Brain microvascular endothelial cell (primary cell): ENCODE results near the gene BTAF1.
"Not testable (repeated sequence)": the region's sequence is repeated elsewhere in the genome, so short reads cannot be mapped to it uniquely, and the experiment has no call there.

Experiments used
- DNase-seq: peaks from one replicate; pipeline ENCODE4 v3.0.0-alpha.2; 2020
- H3K27ac ChIP-seq: fragments of 250-450 bp; sonication (Bioruptor Pico); 2 replicates; pipeline ENCODE4 v1.5.1; 2020; ENCODE audit warnings: mild to moderate bottlenecking, moderate library complexity
- H3K27me3 ChIP-seq: fragments of 250-450 bp; sonication (Bioruptor Pico); replicated peaks from 2 replicates; pipeline ENCODE4 v1.5.1; 2020; ENCODE audit warnings: mild to moderate bottlenecking
- H3K36me3 ChIP-seq: fragments of 250-450 bp; sonication (Bioruptor Pico); replicated peaks from 2 replicates; pipeline ENCODE4 v1.5.1; 2020; ENCODE audit warnings: mild to moderate bottlenecking
- H3K4me3 ChIP-seq: 2 replicates; pipeline ENCODE4 v1.5.1; 2011; ENCODE audit warnings: low read depth, mild to moderate bottlenecking, control low read depth, low read length, moderate library complexity
- in situ Hi-C: cut with HindIII; loops from 2 replicates; pipeline ENCODE4 v1.10.0; 2017; ENCODE audit warnings: low sequenced_read_pairs, low pct_ligation_motif_present
- TF ChIP-seq, protein P1 (sequence below): IDR thresholded peaks from 2 replicates; pipeline ENCODE4 v1.5.1; 2011; ENCODE audit warnings: low read depth, mild to moderate bottlenecking, moderate library complexity, low read length, control low read depth, inconsistent platforms; ENCODE audit errors: missing control alignments

Gene BTAF1

GRCh38 chr10:92027141-92027540 lies 103.6 kb downstream of the BTAF1 start:
- TF ChIP-seq, protein P1, sequence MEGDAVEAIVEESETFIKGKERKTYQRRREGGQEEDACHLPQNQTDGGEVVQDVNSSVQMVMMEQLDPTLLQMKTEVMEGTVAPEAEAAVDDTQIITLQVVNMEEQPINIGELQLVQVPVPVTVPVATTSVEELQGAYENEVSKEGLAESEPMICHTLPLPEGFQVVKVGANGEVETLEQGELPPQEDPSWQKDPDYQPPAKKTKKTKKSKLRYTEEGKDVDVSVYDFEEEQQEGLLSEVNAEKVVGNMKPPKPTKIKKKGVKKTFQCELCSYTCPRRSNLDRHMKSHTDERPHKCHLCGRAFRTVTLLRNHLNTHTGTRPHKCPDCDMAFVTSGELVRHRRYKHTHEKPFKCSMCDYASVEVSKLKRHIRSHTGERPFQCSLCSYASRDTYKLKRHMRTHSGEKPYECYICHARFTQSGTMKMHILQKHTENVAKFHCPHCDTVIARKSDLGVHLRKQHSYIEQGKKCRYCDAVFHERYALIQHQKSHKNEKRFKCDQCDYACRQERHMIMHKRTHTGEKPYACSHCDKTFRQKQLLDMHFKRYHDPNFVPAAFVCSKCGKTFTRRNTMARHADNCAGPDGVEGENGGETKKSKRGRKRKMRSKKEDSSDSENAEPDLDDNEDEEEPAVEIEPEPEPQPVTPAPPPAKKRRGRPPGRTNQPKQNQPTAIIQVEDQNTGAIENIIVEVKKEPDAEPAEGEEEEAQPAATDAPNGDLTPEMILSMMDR, result no peak
- Histone ChIP-seq H3K4me3 (no peak overlapping the region), H3K36me3 (peaks cover 38% of the 10 kb centered on the region), H3K27me3 (no peaks in the 10 kb centered on the region), H3K27ac (no peak overlapping the region)
- in situ Hi-C loops, result no loop called here
- DNase-seq, result no peak

GRCh38 chr10:92031580-92031979 lies 108.0 kb downstream of the BTAF1 start:
- H3K27ac ChIP-seq, result no peak overlapping the region
- H3K36me3 ChIP-seq, result peaks cover 20% of the 10 kb centered on the region
- H3K4me3 ChIP-seq, result no peak overlapping the region
- no peaks in the 10 kb centered on the region for H3K27me3 ChIP-seq
- in situ Hi-C loops, result no loop called here
- TF ChIP-seq, protein P1, result no peak
- no peak for DNase-seq

- peaks cover 12% of the 10 kb centered on the region for H3K36me3 ChIP-seq
- H3K27ac ChIP-seq, H3K27me3 ChIP-seq, DNase-seq, in situ Hi-C loops, H3K4me3 ChIP-seq: not testable (repeated sequence)
Observed at GRCh38 chr10:92033070-92033469, 109.5 kb downstream of the BTAF1 start.

- H3K4me3 ChIP-seq, result no peak overlapping the region
- DNase-seq, result no peak
- H3K27ac ChIP-seq, result no peak overlapping the region
- TF ChIP-seq, protein P1, result no peak
- H3K27me3 ChIP-seq, result no peaks in the 10 kb centered on the region
- in situ Hi-C loops, result no loop called here
- peaks cover 2% of the 10 kb centered on the region for H3K36me3 ChIP-seq
Observed at GRCh38 chr10:92038949-92039348, 115.4 kb downstream of the BTAF1 start.

- no peak for DNase-seq
- H3K36me3 ChIP-seq, result no peaks in the 10 kb centered on the region
- H3K27me3 ChIP-seq, result no peaks in the 10 kb centered on the region
- TF ChIP-seq, protein P1, result no peak
- in situ Hi-C loops, result no loop called here
- H3K27ac ChIP-seq, result no peak overlapping the region
- no peak overlapping the region for H3K4me3 ChIP-seq
Observed at GRCh38 chr10:92042541-92042940, 119.0 kb downstream of the BTAF1 start.

DNA sequence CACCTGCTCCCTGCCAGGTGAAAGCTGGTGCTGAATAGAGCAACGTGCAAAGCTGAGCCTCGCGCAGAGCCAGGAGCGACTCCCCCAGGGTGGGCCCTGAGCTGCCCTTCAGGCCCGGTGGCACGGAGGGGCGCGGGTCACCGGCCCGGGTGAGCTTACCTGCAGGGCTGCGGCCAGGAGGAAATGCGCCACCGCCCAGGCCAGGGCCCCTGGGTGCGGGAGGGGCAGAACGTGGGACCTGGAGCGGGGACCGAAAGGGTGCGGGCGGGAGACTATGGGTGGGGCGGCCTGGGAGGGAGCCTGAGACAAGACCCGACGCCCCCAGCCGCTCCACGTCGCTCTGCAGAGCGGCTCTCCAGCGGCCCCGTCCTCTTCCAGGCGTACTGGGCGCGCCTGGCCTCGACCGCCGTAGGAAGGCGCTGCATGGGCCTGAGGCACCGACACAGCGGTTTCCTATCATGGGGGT lies 122.1 kb downstream of the BTAF1 start:
- in situ Hi-C loops, result no loop called here
- H3K36me3 ChIP-seq, result no peaks in the 10 kb centered on the region
- DNase-seq, result no peak
- H3K4me3 ChIP-seq, result no peak overlapping the region
- no peak overlapping the region for H3K27ac ChIP-seq
- TF ChIP-seq, protein P1, result no peak
- no peaks in the 10 kb centered on the region for H3K27me3 ChIP-seq
